GM18498 (cell line): Measurements from ENCODE around the gene TSPY9.
"Not testable (repeated sequence)": the region's sequence is repeated elsewhere in the genome, so short reads cannot be mapped to it uniquely, and the experiment has no call there.

Experiments
- ATAC-seq: cut with Tn5 transposase; IDR thresholded peaks from one replicate; pipeline ENCODE4 v1.9.1; 2021; ENCODE audit warnings: mild to moderate bottlenecking, moderate library complexity; ENCODE audit not compliant: unreplicated experiment

TSPY9 gene

GRCh38 chrY:9486967-9487366 is at the start of gene TSPY9:
TSS of gene TSPY9 (plus strand) at chrY:9487267. CDS start at chrY:9487313, 46 bp downstream.
- ATAC-seq = not testable (repeated sequence)

- ATAC-seq = not testable (repeated sequence)
These were observed 20.4 kb upstream of the TSPY9 start, which contains the start of gene TSPY1 for GRCh38 chrY:9466655-9467054. TSS of gene TSPY1 (plus strand) at chrY:9466955. CDS start at chrY:9467001, 46 bp downstream.

- not testable (repeated sequence) for ATAC-seq
These were observed 17.3 kb downstream of the TSPY9 start for GRCh38 chrY:9504396-9504795.

- ATAC-seq = not testable (repeated sequence)
These were observed 29.2 kb downstream of the TSPY9 start for GRCh38 chrY:9516287-9516686.

GRCh38 chrY:9527580-9527979 is 40.5 kb downstream of the TSPY9 start, which contains the start of gene TSPY10:
TSS of gene TSPY10 (plus strand) at chrY:9527880. CDS start at chrY:9527926, 46 bp downstream.
- not testable (repeated sequence) for ATAC-seq
